ENCODE data around the gene MRPS18A.

Gene MRPS18A

GRCh38 chr6:43671801-43672690 is 15.5 kb downstream of the MRPS18A start:
- no peak for TF ChIP-seq CTCF (IDR thresholded peaks at IDR 0.05; ENCODE audit: insufficient read depth, low read depth, low read length, missing control alignments)
- H3K4me3 ChIP-seq (ENCODE audit: low read depth, low read length): no peak overlapping the region
- DNase-seq (ENCODE audit: low read depth): no peak

- TF ChIP-seq CTCF (IDR thresholded peaks at IDR 0.05; ENCODE audit: insufficient read depth, low read depth, low read length, missing control alignments): no peak
- H3K4me3 ChIP-seq (ENCODE audit: low read depth, low read length): no peak overlapping the region
- no peak for DNase-seq (ENCODE audit: low read depth)
Measured at GRCh38 chr6:43671011-43671800, 16.4 kb downstream of the MRPS18A start.

GRCh38 chr6:43670623-43670986 is 17.0 kb downstream of the MRPS18A start:
- TF ChIP-seq CTCF (IDR thresholded peaks at IDR 0.05; ENCODE audit: insufficient read depth, low read depth, low read length, missing control alignments): no peak
- no peak for DNase-seq (ENCODE audit: low read depth)
- no peak overlapping the region for H3K4me3 ChIP-seq (ENCODE audit: low read depth, low read length)

GRCh38 chr6:43669922-43670622 is 17.5 kb downstream of the MRPS18A start:
- TF ChIP-seq CTCF (IDR thresholded peaks at IDR 0.05; ENCODE audit: insufficient read depth, low read depth, low read length, missing control alignments): no peak
- H3K4me3 ChIP-seq (ENCODE audit: low read depth, low read length): no peak overlapping the region
- DNase-seq (ENCODE audit: low read depth): no peak

GRCh38 chr6:43669050-43669921 is 18.3 kb downstream of the MRPS18A start:
- no peak overlapping the region for H3K4me3 ChIP-seq (ENCODE audit: low read depth, low read length)
- TF ChIP-seq CTCF (IDR thresholded peaks at IDR 0.05; ENCODE audit: insufficient read depth, low read depth, low read length, missing control alignments): no peak
- DNase-seq (ENCODE audit: low read depth): no peak

Data from GM12865 (cell line).